NCI-H1092 treated with DMSO at 0.1 percent for 48 hours (cell line): ENCODE results near the gene LCE2C.
"Not testable (repeated sequence)": the region's sequence is repeated elsewhere in the genome, so short reads cannot be mapped to it uniquely, and the experiment has no call there.

Experiments
- DNase-seq: peaks from one replicate; lab custom pipeline; 2025; lab: John Stamatoyannopoulos, UW

LCE2C gene, protein sequence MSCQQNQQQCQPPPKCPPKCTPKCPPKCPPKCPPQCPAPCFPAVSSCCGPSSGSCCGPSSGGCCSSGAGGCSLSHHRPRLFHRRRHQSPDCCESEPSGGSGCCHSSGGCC

DNA sequence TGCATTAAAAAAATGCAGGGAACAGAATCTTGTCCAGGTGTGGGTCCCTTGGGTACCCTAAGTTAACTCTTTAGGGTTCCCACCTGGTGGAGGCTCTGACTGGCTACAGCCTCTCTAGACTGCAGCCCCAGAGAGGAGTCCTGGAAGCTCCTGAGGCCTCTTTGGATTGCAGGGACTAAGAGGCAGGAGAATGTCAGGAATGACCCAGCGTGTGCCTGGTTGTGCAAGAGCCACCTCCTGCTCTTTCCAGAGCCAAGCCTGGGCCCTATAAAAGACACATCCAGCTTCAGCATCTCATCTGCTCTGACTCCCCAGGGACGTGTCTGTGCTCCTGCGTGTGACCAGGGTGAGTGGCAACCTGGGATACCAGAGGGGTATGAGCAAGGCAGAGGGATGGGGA lies at the start of gene LCE2C:
Gene LCE2C (plus strand): TSS at position 297 of the 400 bp plus-strand sequence. CDS start 737 bp downstream, outside the sequence.
- not testable (repeated sequence) for DNase-seq

DNA sequence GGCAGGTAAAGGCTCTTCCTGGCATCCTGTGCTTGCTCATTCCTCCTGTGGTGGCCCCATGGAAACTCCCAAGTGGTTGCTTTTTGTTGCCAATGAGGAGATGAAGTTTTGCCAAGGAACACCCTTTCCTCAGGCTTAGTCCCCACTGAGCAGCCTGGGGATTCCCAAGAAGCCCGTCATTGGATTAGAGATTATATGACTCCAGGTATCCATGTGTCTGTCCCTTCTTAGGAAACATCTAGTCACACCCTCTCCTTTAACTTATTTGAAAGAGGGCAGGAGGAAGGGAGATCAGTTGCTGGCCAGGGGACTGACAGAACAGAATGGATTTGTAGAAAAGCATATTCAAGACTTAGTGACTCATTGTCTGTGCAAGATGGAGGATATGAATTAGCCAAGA lies 48.3 kb upstream of the LCE2C start:
- no peak for DNase-seq

DNA sequence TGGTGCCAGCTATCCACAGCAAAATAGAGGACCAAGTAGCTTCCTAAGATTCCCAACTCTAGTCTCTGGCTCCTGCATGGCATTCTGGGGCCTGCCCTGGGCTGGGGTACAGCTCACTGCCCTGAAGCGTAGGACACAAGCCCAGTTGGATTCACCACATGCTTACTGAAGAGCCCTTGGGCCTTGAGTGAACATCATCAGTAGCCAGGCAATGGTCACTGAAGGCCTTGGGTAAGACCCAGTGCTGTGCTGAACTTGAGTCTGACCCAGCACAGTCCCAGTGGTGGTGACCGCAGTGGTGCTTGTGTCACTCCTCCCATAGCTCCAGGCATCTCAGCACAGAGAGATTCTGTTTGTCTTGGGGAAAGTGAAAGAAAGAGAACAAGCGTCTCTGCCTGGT lies 44.5 kb upstream of the LCE2C start:
- DNase-seq = no peak

DNA sequence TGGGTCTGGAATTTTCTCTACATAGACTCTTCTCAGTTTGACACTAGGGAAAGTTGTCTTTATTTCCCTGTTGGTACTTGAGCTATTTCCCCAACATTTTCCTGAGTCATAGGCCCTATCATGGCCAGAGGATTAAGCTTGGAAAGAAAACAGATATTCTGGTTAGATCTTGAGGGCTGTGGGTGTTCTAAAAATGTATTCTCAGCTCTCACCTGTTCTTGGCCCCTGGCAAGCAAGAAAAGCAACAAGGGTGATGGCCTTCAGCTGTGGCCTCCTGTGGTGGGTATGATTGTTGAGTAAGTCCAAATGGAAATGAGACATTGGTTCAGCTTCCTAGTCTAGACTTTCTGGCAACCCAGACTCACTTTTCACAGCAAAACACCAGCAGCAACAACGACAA lies 34.7 kb upstream of the LCE2C start:
- DNase-seq = no peak

DNA sequence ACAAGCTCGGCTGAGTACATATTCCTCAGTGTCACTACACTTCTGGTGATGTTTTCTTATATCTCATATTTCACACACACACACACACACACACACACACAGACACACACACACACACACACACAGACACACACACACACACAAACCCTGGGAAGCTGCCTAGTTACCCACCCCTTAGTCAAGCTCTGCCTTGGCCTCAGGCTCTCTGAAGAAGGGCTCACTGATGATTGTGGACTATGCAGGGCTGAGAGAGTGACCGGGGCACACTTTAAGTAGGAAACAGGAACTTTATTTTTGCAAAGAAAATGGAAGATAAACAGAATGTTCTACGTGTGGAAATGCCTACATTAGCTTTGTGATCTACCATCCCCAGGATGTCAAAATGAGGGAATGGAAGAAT lies 31.1 kb upstream of the LCE2C start:
- no peak for DNase-seq

DNA sequence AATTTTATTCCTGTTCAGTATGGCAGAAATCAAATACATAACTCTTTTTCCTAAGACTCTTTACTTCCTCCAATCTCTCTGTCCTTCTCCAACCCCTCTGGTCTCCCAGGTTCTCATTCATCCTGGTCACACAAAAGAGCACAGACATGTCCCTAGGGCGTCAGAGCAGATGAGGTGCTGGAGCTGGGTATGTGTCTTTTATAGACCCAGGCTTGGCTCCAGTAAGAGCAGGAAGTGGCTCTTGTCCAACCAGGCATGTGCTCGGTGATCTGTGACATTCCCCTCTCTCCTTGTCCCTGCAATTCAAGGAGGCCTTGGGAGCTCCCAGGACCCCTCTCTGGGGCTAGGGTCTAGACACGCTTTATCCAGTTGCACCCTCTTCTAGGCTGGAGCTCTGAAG lies 29.9 kb upstream of the LCE2C start:
- no peak for DNase-seq

DNA sequence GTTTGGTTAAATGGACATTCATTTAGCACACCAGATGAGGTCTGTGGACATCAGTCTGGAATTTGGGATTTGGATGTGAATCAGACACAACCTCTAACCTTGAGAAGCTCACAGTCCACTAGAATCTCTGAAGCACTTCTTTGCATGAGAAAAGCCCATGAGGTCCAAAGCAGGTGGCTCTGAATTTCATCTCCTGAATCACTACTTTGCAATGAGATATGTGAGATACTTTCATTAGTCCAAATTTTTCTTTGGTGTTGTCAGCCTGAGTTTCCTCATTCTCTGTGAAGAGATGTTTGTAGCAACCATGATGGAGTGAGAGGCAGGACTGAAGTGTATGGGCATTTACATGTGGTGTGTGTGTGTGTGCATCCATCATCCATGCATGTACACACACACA lies 28.4 kb upstream of the LCE2C start:
- no peak for DNase-seq

DNA sequence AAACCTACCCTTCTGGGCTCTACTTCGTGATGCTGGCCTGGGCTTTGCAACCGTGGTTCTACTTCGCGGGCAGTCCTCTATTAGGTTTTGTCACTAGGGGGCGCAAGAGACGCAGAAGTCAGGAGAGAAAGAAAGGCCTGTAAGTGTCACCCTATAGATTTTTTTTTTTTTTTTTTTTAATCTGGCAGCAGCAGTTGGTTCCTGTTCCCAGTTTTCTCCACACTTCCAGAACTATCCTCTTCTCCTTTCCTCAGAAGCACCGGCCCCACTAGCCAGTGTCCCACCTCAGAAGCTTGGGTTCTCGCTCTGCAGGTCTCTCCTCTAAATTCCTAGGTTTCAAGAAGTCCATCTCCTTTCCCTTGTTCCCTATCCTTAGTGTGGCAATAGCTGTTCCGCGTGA lies 21.0 kb upstream of the LCE2C start:
- DNase-seq = peak; percentile 30

DNA sequence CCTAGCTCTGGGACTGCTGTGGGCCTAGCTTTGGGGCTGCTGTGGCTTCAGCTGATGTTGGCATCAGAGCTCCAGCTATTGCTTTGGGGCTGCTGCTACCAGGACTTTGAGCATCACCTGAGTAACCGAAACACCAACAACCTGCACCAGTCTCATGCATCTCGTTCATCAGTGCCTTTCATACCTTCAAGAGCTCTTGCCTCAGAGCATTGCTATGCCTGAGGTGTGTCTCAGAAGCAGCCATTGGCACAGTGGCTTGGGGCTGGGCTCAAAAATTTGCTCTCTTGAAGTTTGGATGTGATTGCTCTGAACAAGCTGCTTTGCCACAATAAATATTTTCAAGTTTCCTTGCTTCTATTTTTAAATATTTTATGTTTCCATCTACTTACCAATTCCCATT lies 18.6 kb upstream of the LCE2C start:
- DNase-seq = no peak

DNA sequence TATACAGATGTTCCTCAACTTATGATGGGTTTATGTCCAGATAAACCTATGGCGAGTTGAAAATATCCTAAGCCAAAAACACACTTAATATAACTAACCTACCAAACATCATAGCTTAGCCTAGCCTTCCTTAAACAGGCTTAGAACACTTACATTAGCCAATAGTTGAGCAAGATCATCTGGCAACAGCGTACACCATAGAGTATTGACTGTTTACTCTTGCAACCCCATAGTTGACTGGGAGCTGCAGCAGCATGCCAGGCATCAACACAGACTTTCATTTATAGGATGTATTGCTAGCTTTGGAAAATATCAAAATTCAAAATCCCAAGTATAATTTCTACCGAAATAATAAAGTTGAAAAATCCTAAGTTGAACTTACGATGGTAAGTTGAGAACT lies 17.4 kb upstream of the LCE2C start:
- DNase-seq = no peak

DNA sequence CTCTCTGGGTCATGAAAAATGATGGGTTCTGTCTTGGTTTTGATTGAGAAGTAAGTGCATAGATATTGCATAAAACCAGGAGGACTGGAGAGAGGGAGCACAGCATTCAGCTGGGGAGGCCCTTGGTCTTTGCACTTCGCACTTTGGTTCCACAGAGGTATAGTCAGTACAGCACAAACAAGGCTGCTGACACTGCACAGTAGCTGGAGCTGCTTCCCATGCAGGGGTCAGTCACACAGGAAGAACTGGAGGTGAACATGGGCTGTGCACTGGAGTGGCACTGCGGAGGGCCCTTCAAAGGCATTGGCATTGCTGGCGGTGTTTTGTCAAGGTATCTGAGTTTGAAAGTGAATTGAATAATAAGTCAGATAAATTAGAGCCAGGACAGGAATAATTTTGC lies 16.4 kb upstream of the LCE2C start:
- no peak for DNase-seq

DNA sequence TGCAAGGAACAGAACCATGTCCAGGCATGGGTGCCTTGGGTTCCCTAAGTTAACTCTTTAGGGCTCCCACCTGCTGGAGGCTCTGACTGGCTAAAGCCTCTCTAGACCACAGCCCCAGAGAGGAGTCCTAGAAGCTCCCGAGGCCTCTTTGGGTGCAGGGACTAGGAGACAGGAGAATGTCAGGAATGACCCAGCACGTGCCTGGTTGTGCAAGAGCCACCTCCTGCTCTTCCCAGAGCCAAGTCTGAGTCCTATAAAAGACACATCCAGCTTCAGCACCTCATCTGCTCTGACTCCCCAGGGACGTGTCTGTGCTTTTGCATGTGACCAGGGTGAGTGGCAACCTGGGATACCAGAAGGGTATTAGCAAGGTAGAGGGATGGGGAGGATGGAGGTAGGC lies 12.0 kb upstream of the LCE2C start, which contains the start of gene LCE2D:
Gene LCE2D (plus strand): TSS at position 283 of the 400 bp plus-strand sequence. CDS start 726 bp downstream, outside the sequence.
- no peak for DNase-seq

DNA sequence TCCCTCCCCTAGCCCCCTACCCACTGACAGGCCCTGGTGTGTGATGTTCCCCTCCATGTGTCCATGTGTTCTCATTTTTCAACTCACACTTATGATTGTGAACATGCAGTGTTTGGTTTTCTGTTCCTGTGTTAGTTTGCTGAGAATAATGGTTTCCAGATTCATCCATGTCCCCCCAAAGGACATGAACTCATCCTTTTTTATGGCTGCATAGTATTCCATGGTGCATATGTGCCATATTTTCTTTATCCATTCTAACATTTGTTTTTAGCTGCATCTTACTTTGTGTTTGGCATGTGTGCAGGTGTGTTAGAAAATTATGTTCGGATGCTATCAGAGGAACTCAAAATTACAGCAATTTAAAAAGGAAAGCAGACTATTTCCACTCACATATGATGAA lies 8.9 kb upstream of the LCE2C start:
- DNase-seq = not testable (repeated sequence)

DNA sequence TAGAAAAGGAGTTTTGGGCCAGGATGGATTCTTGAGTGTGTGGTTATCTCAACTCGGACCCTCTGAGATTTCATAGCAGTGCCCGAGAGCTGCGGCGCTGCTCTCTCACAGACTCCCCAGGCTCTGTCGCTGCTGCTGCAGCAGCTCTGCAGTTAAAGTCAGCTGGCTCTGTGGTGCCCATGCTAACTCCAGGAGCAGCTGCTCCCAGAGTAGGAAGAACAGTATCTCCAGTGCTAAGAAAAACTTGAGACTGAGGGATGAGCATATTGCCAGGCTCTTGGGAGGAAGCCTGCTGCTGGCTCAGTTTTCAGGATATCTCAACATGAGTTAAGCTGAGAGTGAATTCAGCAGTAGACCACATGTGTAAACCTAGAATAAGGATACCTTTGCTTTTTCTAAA lies 7.4 kb upstream of the LCE2C start:
- DNase-seq = no peak

DNA sequence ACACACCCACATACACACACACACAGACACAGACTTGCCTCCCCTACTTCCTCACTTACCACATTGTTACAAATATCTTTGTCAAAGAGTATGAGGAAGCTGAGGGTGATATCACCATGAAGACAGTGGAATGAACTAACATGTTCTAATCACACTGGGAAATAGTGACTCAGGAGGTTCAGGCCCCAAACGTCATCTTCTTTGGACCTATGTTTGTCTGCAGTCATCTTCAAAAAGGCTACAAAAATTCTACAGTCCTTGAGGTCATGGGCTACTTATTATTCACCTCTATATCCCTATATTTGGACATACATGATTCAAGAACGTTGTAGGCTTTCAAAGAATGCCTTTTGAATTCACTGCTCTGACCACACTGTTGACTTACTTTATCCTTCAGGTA lies 2.1 kb upstream of the LCE2C start:
- no peak for DNase-seq

DNA sequence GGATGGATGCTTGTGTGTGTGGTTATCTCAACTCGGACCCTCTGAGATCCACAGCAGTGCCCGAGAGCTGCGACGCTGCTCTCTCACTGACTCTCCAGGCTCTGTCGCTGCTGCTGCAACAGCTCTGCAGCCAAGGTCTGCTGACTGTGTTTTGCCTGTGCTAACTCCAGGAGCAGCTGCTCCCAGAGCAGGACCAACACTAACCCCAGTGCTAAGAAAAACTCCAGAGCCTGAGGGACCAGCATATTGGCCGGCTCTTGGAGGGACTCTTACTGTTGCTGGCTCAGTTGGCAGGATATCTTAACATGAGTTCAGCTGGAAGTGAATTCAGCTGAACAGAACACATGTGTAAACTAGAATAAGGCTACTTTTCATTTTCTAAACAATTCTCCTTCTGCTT lies 4.4 kb downstream of the LCE2C start:
- DNase-seq = no peak

DNA sequence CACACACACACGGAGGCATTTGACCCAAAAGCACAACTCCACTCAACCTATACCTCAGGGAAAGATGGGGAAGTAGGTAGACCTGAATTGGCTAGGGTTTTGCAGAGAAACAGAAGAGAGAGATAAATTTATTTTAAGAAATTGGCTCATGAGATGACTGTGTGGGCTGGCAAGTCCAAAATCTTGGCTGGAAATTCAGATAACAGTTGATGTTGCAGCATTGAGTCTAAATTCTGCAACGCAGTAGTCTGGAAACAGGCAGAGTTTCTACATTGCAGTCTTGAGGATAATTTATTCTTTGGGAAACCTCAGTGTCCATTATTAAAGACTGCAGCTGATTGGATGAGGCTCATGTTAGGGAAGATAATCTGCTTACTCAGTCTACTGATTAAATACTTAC lies 6.5 kb downstream of the LCE2C start:
- no peak for DNase-seq

DNA sequence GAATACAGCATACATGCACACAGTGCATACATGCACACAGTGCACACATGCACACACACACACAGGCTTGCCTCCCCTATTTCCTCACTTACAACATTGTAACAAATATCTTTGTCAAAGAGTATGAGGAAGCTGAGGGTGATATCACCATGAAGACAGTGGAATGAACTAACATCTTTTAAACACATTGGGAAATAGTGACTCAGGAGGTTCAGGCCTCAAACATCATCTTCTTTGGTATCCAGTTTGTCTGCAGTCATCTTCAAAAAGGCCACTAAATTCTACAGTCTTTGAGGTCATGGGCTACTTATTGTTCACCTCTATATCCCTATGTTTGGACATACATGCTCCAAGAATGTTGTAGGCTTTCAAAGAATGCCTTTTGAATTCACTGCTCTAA lies 8.8 kb downstream of the LCE2C start:
- no peak for DNase-seq

DNA sequence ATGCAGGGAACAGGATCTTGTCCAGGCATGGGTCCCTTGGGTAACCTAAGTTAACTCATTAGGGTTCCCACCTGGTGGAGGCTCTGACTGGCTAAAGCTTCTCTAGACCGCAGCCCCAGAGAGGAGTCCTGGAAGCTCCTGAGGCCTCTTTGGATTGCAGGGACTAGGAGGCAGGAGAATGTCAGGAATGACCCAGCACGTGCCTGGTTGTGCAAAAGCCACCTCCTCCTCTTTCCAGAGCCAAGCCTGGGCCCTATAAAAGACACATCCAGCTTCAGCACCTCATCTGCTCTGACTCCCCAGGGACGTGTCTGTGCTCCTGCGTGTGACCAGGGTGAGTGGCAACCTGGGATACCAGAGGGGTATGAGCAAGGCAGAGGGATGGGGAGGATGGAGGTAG lies 10.7 kb downstream of the LCE2C start, which contains the start of gene LCE2B:
Gene LCE2B (plus strand): TSS at position 301 of the 400 bp plus-strand sequence. CDS start 721 bp downstream, outside the sequence.
- not testable (repeated sequence) for DNase-seq

DNA sequence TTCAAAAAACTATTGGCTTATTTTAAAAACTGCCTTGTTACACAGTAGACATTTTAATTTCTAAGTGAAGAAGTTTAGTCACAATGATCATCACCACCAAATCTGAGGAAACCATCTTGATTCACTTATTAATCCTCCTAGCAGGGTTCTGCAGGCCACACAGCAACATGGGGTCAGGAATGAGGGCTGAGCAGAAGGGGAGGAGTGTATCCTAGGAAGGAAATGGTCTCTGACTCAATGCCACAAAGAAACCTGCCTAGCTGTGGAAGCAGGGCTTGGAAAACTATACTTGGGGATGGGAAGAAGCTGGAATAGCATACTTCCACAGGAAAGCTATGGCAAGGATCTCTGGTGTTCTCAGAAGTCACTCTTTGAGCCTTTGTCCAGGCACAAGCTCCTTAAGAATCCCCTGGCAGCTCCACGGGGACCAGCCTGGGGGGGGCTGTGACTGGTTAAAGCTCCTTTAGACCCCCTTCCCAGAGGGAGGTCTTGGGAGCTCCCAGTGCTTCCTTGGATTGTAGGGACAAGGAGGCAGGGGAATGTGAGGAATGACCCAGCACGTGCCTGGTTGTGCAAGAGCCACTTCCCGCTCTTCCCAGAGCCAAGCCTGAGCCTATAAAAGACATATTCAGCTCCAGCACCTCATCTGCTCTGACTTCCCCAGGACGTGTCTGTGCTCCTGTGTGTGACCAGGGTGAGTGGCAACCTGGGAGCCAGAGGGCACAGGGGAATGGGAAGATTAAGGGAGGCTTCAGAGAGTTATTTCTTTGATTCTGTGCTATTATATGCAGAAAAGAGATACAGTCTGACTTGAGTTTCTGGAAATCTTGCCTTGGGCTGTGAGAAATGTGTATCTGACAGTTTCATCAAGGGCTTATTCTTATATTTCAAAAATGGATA lies 22.9 kb downstream of the LCE2C start, which contains the start of gene LCE2A:
Gene LCE2A (plus strand): TSS at position 645 of the 900 bp plus-strand sequence. CDS start 557 bp downstream, outside the sequence.
- DNase-seq = no peak

DNA sequence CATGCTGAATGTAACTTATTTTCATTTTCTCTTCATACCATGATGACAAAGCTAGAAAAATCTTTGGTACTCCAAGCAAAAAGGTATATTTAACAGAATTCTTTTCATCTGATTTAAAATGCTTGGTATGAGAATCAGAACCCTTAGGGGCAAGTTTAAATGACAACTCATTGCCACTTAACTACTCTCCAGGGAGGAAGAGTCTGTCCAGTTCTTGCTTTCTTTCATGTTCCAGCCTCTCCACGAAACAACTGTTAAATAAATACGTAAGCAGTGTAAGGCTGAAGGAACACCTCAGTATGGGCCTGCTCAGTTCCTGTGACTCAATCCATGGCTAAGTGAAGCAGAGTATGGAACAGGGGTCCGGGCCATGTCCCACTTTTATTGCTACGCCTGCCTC lies 24.7 kb downstream of the LCE2C start:
- DNase-seq = no peak

DNA sequence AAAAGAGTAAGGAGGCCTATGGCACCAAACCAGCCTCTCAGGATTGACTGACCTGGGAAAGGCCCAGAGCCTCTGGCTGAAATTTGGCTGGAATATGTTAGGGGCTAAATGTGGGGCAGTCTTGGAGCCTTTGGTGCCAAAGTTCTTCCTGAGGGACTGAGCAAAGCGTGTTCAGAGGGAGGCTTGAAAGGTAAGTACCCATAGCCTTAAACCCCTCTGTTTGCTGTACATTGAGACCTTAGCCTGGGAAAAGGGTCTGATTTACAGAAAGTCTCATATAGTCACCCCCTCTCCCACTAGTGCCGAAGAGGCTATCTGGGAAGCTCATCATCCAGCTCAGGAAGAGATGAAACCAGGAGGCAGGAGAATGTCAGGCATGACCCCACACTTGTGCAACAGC lies 32.8 kb downstream of the LCE2C start, which contains the start of gene LCE4A:
Gene LCE4A (plus strand): TSS at position 301 of the 400 bp plus-strand sequence. CDS start 916 bp downstream, outside the sequence.
- DNase-seq = no peak

DNA sequence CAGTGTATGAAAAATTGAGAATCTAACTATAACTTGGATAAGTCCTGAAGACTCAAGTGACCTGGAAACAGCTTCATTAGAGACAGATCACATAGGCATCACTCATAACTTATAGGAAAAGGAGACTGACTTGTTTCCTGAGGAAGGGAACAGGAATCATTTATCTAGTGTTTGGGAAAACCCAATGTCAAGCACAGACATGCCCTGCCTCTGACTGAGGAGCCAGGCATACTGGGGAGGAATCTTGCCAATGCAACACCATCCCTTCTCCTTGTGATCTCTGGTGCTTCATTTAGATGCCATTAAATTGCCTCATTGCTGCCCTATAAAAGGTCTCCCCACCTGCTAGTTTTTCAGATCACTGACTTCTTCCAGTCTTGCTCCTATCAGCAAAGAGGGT lies 43.2 kb downstream of the LCE2C start:
- no peak for DNase-seq
